ENCODE results near the gene C1RL.

- TF ChIP-seq CTCF (IDR thresholded peaks at IDR 0.05) (no peak), POLR2A (IDR thresholded peaks at IDR 0.05) (no peak)
Observed at GRCh38 chr12:7081037-7081436, 28.0 kb downstream of the C1RL start.

Data from ovary (tissue), 3 donors.